ENCODE data around the gene LRSAM1.

- TF ChIP-seq EP300 (IDR thresholded peaks at IDR 0.05) (no peak), POLR2AphosphoS5 (IDR thresholded peaks at IDR 0.05) (no peak), POLR2A (IDR thresholded peaks at IDR 0.05) (no peak)
- TF ChIP-seq, protein P1, sequence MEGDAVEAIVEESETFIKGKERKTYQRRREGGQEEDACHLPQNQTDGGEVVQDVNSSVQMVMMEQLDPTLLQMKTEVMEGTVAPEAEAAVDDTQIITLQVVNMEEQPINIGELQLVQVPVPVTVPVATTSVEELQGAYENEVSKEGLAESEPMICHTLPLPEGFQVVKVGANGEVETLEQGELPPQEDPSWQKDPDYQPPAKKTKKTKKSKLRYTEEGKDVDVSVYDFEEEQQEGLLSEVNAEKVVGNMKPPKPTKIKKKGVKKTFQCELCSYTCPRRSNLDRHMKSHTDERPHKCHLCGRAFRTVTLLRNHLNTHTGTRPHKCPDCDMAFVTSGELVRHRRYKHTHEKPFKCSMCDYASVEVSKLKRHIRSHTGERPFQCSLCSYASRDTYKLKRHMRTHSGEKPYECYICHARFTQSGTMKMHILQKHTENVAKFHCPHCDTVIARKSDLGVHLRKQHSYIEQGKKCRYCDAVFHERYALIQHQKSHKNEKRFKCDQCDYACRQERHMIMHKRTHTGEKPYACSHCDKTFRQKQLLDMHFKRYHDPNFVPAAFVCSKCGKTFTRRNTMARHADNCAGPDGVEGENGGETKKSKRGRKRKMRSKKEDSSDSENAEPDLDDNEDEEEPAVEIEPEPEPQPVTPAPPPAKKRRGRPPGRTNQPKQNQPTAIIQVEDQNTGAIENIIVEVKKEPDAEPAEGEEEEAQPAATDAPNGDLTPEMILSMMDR (IDR thresholded peaks at IDR 0.05): peak in 1 of 6 experiments; percentile 2
Measured at GRCh38 chr9:127506117-127506813, 55.0 kb downstream of the LRSAM1 start.

All from upper lobe of left lung (tissue), 4 donors.